Measurements from ENCODE around the gene FAM124B.
"Not testable (repeated sequence)": the region's sequence is repeated elsewhere in the genome, so short reads cannot be mapped to it uniquely, and the experiment has no call there.

Gene FAM124B

GRCh38 chr2:224412141-224413015 lies 10.5 kb upstream of the FAM124B start:
- DNase-seq: no peak

DNA sequence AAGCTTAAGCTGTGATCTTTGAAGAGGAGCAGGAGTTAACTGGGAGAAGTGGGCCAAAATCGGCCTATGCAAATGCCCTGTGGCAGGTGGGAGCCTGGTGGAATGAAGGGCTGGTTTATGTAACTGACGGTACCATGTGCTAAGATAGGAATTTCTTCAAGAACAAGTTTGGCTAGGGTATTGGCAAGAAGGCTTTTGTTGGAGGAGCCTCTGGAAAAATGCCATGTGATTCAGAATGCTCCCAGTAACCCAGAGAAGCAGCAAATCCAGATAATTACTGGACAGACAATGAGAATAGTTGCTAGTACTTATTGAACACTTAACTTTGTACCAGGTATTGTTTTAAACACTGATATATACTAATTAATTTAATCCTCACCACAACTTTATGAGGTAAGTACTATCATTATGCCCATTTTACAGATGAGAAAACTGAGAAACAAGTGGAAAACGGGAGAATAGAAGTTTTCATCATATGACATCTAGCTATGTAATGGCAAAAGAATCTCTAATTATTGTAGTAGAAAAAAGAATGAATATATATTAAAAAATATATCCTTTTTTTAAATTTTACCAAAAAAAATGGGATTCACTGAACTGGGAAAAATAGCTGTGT lies 9.1 kb upstream of the FAM124B start:
- DNase-seq: no peak

DNA sequence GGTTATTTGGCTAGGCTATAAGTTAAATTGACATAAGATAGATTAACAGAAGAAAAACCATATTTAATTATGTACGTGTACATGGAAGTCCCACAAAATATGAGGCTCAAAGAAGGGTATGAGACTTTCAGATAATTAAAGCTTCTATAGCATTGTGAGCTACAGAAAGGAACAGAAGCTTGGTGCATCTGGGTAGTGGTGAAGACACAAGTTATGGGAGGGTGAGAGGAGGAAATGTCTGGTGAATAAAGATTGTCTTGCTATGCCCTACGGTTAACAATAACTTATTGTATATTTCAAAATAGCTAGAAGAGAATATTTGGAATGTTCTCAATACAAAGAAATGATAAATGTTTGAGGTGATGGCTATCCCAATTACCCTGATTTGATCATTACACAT lies 6.8 kb upstream of the FAM124B start:
- DNase-seq: no peak

DNA sequence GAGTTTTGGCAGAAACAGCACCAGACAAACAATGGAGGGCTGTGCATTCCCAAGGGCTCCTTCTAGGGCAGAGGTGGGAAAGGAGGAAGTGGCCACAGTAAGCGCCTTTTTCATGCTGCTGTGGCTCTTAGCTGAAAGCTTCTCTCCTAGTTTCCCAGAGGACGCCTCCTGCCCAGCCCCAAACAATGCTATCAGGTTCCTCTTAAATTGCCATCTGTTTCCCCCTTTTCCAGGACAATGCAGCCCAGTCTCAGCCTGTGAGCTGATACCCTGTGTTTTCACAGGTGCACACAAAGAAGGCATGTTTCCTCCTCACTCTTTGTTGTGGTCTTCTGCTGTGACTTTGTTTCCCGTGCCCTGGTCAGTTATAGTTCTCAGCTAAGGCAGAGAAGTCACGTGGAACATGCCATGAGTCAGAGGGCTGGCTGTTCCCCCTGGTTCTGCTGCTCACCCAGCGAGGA lies 5.4 kb upstream of the FAM124B start:
- no peak for DNase-seq

GRCh38 chr2:224405841-224406370 lies 4.0 kb upstream of the FAM124B start:
- no peak for DNase-seq

DNA sequence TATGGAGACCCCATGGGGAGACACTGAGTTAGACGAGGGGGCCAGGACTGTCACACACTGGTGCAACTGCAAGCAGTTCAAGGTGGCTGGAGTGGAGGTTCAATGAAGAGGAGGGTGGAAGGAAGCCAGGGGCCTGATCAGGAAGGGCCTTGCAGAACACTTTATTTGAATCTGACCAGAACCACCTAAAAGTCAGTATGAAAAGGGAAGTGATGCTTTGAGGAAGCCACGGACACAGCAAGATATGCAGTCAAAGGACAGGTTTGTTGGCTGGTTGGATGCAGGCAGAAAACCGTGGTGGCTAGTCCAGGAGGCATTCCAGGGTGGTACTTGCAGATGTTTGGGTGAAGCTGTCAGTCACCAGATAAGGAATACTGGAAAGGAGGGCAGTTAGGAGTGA lies 3.5 kb upstream of the FAM124B start:
- DNase-seq: no peak

- no peak for DNase-seq
Measured at GRCh38 chr2:224404796-224405195, 2.9 kb upstream of the FAM124B start.

DNA sequence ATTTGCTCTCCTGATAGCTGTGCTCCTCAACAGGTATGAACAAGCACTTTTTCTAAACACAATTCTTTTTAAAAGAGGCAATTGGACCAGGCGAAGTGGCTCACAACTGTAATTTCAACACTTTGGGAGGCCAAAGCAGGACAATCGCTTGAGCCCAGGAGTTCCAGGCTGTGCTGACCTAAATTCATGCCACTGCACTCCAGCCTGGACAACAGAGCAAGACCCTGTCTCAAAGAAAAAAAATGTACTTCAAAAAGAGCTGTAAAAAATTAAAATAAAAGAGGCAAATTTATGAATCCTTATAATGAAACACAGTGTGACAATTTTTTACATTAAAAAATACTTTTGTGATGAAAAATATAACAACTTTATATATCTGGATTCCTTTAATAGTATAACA lies 1.8 kb upstream of the FAM124B start:
- DNase-seq: no peak

DNA sequence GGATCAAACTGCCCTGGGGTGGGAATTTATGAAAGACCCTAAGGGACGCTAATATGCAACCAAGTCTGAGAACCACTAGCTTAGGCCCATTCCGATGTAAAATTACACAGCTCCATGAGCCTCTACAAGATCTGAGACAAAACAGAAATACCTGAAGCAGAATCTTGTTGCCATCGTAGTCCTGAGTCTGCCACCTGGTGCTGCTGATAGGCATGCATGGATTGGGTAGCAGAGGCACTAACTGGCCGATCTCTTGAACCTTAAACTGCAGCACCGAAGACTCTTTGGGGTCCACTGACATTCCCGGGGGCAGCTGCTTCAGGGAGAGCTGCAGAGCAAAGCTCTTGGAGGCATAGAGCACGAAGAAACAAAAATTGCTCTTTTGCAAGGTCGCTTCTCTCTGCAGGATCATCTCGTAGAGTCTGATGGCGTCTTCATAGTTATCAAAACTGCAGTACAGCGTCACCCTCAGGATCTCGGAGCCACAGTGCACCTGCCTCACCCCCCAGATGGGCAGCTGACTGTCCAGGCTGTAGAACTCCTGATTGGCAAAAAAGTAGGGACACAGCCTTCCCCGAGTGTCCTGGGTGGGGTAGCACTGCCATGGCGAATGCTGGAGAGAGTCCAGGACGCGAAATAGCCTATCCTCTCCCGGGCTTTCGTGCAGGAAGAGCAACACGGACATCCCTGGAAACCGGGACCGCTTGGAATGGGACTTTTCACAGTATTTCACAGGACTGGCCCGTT lies 848 bp downstream of the FAM124B start:
- no peak for DNase-seq

DNA sequence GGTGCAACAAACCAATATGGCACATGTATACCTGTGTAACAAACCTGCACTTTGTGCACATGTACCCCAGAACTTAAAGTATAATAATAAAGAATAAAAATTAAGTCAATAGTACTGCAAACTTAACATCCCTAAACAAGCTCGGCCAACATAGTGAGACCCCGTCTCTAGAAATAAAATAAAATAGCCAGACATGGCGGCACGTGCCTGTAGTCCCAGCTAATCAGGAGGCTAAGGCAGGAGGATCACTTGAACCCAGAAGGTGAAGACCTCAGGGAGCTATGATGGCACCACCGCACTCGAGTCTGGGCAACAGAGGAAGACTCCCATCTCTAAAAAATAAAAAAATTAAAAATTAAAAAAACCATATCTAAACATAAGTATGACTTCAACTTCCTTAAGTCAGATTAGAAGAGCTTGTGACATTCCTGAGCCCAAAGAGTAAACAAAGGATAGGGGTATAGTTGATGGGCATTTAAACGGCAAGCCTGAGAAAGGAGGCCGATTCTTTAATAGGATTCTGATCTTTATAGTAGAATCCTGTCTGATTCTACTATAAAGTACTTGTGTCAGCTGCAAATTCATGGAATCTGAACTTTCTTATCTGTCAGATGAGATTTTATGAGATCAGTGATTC lies 1.6 kb downstream of the FAM124B start:
- DNase-seq: no peak

DNA sequence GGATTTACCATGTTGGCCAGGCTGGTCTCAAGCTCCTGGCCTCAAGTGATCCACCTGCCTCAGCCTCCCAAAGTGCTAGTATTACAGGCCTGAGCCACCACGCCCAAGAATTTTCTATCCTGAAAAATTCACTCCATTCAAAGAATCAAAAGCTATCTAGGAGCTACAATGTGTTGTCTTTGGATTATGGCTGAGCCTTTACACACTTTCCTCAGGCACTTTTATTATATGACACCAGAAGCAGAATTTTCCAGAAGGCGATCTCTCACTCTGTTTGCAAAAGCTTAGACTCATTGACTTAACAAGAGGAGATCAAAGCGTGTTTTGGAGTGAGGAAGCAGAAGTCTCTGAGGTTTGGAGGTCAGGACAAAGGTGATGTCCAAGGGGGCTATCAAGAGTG lies 3.6 kb downstream of the FAM124B start:
- no peak for DNase-seq

DNA sequence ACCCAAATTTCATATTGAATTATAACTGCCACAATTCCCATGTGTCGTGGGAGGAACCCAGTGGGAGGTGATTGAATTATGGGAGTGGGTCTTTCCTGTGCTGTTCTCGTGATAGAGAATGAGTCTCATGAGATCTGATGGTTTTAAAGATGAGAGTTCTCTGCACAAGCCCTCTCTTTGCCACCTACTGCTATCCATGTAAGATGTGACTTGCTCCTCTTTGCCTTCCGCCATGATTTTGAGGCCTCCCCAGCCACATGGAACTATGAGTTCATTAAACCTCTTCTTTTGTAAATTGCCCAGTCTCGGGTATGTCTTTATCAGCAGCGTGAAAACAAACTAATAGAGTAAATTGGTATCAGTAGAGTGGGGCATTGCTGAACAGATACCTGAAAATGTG lies 4.8 kb downstream of the FAM124B start:
- DNase-seq: not testable (repeated sequence)

- DNase-seq: no peak
Measured at GRCh38 chr2:224395620-224396390, 6.1 kb downstream of the FAM124B start.

DNA sequence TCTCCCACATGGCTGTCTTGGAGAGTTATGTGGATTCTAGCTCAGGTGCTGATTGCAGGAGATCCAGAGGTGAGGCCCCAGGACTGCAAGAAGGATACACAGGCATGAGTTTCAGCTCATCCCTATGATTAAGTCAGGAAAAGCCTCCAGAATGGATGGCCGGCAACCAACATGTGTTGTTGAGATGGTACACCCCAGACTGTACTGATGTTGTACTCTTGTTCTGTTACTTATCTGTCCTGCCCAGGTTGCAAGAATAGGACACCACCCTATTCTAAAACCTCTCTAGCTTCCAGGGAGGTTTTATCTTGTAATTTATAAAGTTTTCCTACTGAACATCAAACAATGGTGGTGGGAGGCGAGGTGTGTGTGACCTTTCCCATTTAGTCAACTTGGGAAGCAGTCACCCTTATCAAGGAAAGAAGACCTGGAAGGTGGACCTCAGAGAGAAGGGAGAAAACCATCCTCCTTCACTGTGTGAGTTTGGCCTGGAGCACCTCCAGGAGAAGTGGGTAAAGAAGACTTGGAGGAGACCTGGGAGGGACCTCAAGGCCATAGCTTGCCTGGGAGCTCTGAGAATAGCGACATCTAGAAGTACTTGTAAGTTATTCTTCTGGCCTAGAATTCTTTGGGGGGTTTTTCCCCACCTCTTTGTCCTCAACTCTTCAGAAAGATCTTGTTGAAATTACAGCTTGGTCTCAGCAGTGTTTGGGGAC lies 8.6 kb downstream of the FAM124B start:
- no peak for DNase-seq

- no peak for DNase-seq
Measured at GRCh38 chr2:224392545-224392944, 9.4 kb downstream of the FAM124B start.

- DNase-seq: no peak
Measured at GRCh38 chr2:224389317-224389716, 12.6 kb downstream of the FAM124B start.

DNA sequence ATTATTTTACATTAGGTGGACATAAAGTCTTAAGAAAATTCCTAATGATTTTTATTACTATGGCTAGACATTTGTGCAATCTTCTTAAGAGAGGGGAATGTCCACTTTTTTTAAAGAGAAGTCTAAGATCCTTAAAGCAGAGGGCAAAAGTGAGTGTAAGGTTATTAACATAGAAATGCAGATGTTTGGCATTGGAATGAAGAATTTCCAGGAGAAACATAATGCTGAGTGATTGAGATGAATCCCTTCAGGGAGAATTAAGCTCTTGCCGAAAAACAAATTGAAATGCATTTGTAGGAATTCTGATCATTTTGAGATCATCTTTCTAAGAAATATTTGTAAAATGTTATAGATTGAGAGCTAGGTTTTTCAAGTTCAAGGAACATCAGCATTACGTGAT lies 15.0 kb downstream of the FAM124B start:
- no peak for DNase-seq

- no peak for DNase-seq
Measured at GRCh38 chr2:224382973-224383555, 18.8 kb downstream of the FAM124B start.

DNA sequence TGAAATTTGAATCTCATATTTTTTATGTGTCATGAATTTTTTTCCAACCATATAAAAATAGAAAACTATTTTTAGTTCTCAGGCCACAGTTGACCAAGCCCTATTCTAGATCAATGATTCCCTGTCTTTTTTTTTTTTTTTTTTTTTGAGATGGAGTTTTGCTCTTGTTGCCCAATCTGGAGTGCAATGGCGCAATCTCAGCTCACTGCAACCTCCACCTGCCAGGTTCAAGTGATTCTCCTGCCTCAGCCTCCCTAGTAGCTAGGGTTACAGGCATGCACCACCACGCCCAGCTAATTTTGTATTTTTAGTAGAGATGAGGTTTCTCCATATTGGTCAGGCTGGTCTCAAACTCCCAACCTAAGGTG lies 19.6 kb downstream of the FAM124B start:
- DNase-seq: not testable (repeated sequence)

DNA sequence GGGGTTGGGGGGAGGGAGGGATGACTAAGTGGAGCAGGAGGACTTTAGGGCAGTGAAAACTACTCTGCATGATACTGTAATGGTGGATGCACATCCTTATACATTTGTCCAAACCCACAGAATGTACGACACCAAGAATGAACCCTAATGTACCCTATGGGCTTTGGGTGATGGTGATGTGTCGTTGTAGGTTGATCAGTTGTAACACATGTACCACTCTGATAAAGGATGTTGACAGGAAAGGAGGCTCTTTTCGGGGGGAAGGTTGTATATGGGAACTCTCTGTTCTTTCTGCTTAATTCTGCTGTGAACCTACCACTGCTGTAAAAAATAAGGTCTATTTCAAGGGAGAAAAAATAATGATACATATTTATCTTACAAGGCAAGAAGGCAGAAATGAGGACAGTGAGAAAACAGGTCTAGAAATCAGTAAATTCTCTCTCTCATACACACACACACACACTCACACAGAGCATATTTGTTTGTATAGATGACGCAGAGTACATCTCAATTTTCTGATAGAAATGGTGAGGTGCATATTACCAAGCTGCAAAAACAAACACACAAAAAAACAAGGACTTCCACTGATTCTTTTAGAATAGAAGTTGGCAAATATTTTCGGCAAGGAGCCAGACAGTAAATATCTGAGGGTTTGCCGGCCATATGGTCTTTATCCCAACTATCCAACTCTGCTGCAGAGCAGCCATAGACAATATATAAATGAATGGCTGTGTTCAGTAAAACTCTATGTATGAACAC lies 20.2 kb downstream of the FAM124B start:
- no peak for DNase-seq

Measured in NCI-H2081 treated with DMSO at 0.1 percent for 48 hours (cell line).